ENCODE measurements around the gene HEBP2.

The HEBP2 gene

DNA sequence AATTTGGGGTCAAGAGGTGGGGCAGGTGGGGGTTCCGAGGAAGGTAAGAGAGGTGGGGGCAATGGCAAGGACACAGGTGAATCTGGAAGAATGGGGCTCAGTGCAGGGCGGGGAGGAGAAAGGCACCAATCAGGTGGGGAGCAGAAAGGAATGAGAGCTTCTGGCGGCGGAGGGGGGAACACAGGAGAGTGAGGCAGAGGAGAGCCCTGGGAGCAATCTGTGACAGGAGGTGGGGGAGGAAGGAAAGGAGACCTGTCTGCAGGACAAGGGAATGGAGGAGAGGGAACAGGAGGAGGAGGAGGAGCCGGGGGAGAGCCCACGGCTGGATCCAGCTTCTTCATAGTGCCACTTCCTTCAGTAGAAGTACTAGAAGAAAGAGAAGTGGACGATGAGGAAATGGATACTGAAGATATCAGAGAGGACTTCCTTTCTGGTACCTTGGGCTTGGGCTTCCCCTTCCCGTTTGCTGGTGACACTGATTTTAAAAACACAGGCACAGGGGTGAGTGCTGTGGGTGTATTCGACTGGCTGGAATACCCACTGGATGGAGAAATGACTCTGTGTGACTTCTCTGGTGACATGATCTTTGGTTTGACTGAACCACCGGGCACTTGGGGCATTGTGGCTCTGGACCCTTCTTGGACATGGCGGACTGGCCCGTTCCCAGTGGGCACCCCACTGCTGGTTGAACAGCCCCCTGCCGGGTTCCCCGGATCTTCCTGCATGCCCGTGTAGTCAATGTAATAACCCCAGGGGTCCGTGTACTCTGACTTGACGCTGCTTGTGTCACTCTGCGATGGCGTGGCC, 27.4 kb downstream of the HEBP2 start:
- TF ChIP-seq, protein P1, sequence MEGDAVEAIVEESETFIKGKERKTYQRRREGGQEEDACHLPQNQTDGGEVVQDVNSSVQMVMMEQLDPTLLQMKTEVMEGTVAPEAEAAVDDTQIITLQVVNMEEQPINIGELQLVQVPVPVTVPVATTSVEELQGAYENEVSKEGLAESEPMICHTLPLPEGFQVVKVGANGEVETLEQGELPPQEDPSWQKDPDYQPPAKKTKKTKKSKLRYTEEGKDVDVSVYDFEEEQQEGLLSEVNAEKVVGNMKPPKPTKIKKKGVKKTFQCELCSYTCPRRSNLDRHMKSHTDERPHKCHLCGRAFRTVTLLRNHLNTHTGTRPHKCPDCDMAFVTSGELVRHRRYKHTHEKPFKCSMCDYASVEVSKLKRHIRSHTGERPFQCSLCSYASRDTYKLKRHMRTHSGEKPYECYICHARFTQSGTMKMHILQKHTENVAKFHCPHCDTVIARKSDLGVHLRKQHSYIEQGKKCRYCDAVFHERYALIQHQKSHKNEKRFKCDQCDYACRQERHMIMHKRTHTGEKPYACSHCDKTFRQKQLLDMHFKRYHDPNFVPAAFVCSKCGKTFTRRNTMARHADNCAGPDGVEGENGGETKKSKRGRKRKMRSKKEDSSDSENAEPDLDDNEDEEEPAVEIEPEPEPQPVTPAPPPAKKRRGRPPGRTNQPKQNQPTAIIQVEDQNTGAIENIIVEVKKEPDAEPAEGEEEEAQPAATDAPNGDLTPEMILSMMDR (IDR thresholded peaks at IDR 0.05): no peak
- DNase-seq (ENCODE audit: low spot score): no peak
- H3K27ac ChIP-seq: no peak overlapping the region
- no peak overlapping the region for H3K4me3 ChIP-seq

DNA sequence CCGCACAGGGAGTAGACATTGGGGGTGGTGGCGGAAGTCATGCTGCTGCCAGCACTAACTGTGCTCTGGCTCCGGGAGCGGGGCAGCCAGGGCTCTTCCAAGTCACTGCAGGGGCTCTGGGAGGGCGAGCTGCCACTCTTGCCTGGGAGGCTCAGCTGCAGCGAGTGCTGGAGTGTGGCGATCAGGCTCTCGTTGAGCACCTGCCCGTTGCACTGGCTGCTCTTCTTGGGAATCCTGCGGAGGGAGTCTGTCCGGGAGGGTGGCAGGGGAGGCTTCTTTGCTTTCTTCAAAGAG, 28.0 kb downstream of the HEBP2 start:
- DNase-seq (ENCODE audit: low spot score): no peak
- TF ChIP-seq, protein P1 (IDR thresholded peaks at IDR 0.05): no peak
- Histone ChIP-seq H3K4me3 (no peak overlapping the region), H3K27ac (no peak overlapping the region)

DNA sequence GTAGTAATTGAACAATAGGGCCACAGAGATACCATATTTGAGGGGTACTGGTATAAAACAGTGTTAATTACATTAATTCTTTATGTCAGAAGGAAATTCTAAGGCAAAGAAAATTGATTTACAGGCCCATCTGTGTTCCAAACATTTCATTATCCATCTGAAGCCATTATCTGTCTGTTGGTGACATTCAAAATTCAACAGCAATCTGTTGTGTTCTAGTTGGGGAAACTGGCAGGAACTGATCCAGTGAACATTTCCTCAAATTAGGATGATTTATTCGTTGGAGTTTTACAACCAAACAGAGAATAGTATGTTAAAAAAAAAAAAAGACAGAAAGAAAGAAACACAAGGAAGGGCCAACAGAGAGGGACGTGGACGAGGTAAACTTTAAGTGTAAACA, 30.1 kb downstream of the HEBP2 start:
- Histone ChIP-seq H3K27ac (no peak overlapping the region), H3K4me3 (no peak overlapping the region)
- TF ChIP-seq, protein P1 (IDR thresholded peaks at IDR 0.05): no peak
- DNase-seq (ENCODE audit: low spot score): no peak

DNA sequence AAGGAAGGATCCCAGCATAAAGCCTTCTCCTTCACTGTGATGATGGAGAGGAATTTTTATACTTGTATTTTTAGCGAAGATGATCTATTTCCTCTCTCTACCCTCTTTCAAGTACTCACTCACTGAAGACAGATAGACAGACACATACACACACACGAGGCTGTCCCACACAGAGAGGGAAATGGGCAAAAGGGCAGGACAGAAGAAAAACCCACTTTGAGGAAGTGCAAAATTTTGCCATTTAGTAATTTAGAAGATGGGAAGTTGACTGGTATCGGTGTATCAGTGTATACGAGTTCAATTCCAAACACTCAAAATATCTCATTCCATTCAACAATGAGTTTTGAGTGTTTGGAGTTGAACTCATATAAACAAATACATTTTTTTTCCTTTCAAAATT, 30.9 kb downstream of the HEBP2 start:
- H3K27ac ChIP-seq: no peak overlapping the region
- TF ChIP-seq, protein P1 (IDR thresholded peaks at IDR 0.05): no peak
- no peak for DNase-seq (ENCODE audit: low spot score)
- no peak overlapping the region for H3K4me3 ChIP-seq

DNA sequence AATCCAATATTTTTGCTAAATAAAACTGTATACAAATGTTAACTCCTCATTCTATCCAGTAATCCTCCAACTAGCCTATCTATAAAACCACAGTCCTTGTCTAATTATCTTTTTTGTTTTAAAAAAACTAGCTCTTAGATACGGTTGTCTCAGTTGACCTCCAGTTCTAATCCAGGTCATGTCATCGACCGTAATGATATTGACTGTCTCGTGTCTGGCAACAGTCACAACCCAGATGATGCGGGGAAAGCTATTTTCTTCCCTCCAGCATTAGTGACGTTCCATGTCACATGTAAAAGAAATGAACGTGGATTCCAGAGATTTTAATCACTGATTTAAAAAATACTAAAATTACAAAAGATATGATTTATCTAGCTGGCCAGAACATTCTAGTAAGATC, 35.5 kb downstream of the HEBP2 start:
- TF ChIP-seq, protein P1 (IDR thresholded peaks at IDR 0.05): no peak

DNA sequence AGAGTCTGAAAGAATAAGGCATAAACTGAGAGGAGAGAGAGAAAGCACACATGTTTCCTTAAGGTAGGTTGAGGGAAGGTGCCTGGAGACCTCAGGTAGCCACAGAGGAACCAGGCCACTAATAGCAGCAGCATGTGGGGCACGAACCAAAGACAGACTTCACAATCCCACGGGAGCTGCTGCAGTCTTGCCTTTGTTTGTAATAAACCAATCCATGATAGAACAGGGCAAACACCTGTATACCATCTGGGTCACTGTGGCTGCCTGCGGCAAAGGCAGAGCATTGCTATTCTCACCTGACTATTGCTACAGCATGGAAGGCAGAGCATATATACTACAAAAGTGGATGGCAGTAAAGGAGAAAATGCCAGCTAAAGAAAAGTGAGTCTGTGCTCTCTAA, 36.3 kb downstream of the HEBP2 start:
- no peak overlapping the region for H3K27ac ChIP-seq
- DNase-seq (ENCODE audit: low spot score): no peak

More for the DNA sequence above, 35.5 kb downstream of the HEBP2 start:
- no peak for DNase-seq (ENCODE audit: low spot score)
- H3K27ac ChIP-seq: no peak overlapping the region
- H3K4me3 ChIP-seq: no peak overlapping the region

More for the DNA sequence above, 36.3 kb downstream of the HEBP2 start:
- no peak overlapping the region for H3K4me3 ChIP-seq
- TF ChIP-seq, protein P1 (IDR thresholded peaks at IDR 0.05): no peak

Measured in coronary artery (tissue), 2 donors.